ENCODE results near the gene SPR.

SPR gene

GRCh38 chr2:72908741-72909140 lies 21.5 kb downstream of the SPR start:
- no peaks in the 10 kb centered on the region for H3K27me3 ChIP-seq (ENCODE audit: insufficient read depth, low read length)
- no peak for TF ChIP-seq EZH2 (IDR thresholded peaks at IDR 0.05; ENCODE audit: borderline replicate concordance, low read length)
- TF ChIP-seq CTCF (IDR thresholded peaks at IDR 0.05; ENCODE audit: low read length), result no peak

GRCh38 chr2:72911256-72911655 lies 24.0 kb downstream of the SPR start:
- no peak overlapping the region for H2AFZ ChIP-seq (ENCODE audit: low read length)
- no peaks in the 10 kb centered on the region; the same call in 1 of the 2 replicates for H3K27me3 ChIP-seq (ENCODE audit: insufficient read depth, low read length)
- TF ChIP-seq CTCF (IDR thresholded peaks at IDR 0.05; ENCODE audit: low read length) (no peak), EZH2 (IDR thresholded peaks at IDR 0.05; ENCODE audit: borderline replicate concordance, low read length) (no peak)
- no peaks in the 10 kb centered on the region for H3K9me3 ChIP-seq (ENCODE audit: low read length)
- no peak overlapping the region for H3K9ac ChIP-seq (ENCODE audit: low read length)
- H3K9me2 ChIP-seq (ENCODE audit: low read depth, low read length), result no peaks in the 10 kb centered on the region
- H3K4me1 ChIP-seq (ENCODE audit: insufficient read depth, low read length, severe bottlenecking), result peaks cover 6% of the 10 kb centered on the region
- H4K20me1 ChIP-seq (ENCODE audit: insufficient read depth, low read length), result no peaks in the 10 kb centered on the region
- no peak overlapping the region for H3K27ac ChIP-seq (ENCODE audit: low read depth, low read length, poor library complexity, severe bottlenecking)
- H3F3A ChIP-seq (ENCODE audit: insufficient read depth, low read length), result no peaks in the 10 kb centered on the region
- no peaks in the 10 kb centered on the region for H3K79me2 ChIP-seq (ENCODE audit: insufficient read depth, low read length)
- no peaks in the 10 kb centered on the region for H3K36me3 ChIP-seq (ENCODE audit: insufficient read depth, low read length)
- H3K4me2 ChIP-seq (ENCODE audit: low read length), result no peak overlapping the region
- no peak overlapping the region for H3K4me3 ChIP-seq (ENCODE audit: low read depth, low read length, poor library complexity, severe bottlenecking)

More at GRCh38 chr2:72908741-72909140, 21.5 kb downstream of the SPR start:
- no peaks in the 10 kb centered on the region for H3K4me1 ChIP-seq (ENCODE audit: insufficient read depth, low read length, severe bottlenecking)
- H3K4me2 ChIP-seq (ENCODE audit: low read length), result no peak overlapping the region
- H3K9me2 ChIP-seq (ENCODE audit: low read depth, low read length), result no peaks in the 10 kb centered on the region
- no peaks in the 10 kb centered on the region for H3K9me3 ChIP-seq (ENCODE audit: low read length)
- no peaks in the 10 kb centered on the region for H3K36me3 ChIP-seq (ENCODE audit: insufficient read depth, low read length)
- H3K9ac ChIP-seq (ENCODE audit: low read length), result no peak overlapping the region
- no peak overlapping the region for H3K4me3 ChIP-seq (ENCODE audit: low read depth, low read length, poor library complexity, severe bottlenecking)
- no peaks in the 10 kb centered on the region for H3K79me2 ChIP-seq (ENCODE audit: insufficient read depth, low read length)
- no peaks in the 10 kb centered on the region for H4K20me1 ChIP-seq (ENCODE audit: insufficient read depth, low read length)
- no peak overlapping the region for H3K27ac ChIP-seq (ENCODE audit: low read depth, low read length, poor library complexity, severe bottlenecking)
- no peaks in the 10 kb centered on the region for H3F3A ChIP-seq (ENCODE audit: insufficient read depth, low read length)
- H2AFZ ChIP-seq (ENCODE audit: low read length), result no peak overlapping the region

DNA sequence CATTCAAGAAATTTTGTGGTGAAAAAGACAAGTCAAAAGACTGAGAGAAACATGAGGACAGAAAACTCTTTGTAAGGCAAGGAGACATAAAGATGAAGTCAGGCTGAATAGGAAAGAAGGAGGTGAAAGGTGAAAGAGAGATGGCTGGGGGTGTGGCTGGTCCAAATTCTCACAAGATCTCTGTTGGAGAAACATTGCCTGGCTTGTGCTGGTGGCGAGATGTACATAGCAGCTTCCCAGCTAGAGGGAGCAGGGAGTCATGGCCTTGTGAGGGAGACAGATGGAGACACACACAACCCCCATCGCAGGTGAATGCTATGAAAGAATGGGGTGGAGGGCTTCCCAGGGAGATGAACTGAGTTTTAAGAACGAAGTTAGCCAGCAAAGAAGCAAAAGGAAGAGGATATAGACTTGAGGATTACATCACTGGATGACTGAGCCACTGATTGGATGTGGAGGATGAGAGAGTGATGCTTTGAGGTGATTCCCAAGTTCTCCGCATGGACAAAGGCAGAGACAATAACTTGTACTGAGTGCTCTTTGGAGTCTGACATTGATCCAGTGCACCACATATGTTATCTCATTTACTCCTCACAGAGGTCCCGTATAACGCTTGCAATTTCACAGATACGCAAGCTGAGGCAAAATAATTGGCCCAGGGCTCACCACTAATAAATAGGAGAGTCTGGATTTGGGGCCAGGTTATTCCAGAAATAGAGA lies 26.4 kb downstream of the SPR start:
- TF ChIP-seq CTCF (IDR thresholded peaks at IDR 0.05; ENCODE audit: low read length), result no peak
- no peak for TF ChIP-seq EZH2 (IDR thresholded peaks at IDR 0.05; ENCODE audit: borderline replicate concordance, low read length)
- Histone ChIP-seq H3K4me3 (ENCODE audit: low read depth, low read length, poor library complexity, severe bottlenecking) (no peak overlapping the region), H4K20me1 (ENCODE audit: insufficient read depth, low read length) (no peaks in the 10 kb centered on the region), H3F3A (ENCODE audit: insufficient read depth, low read length) (no peaks in the 10 kb centered on the region), H3K9ac (ENCODE audit: low read length) (no peak overlapping the region), H3K9me3 (ENCODE audit: low read length) (no peaks in the 10 kb centered on the region), H3K9me2 (ENCODE audit: low read depth, low read length) (no peaks in the 10 kb centered on the region), H2AFZ (ENCODE audit: low read length) (no peak overlapping the region), H3K4me2 (ENCODE audit: low read length) (no peak overlapping the region), H3K79me2 (ENCODE audit: insufficient read depth, low read length) (no peaks in the 10 kb centered on the region), H3K27me3 (ENCODE audit: insufficient read depth, low read length) (peaks cover 3% of the 10 kb centered on the region; the same call in 1 of the 2 replicates), H3K27ac (ENCODE audit: low read depth, low read length, poor library complexity, severe bottlenecking) (no peak overlapping the region), H3K4me1 (ENCODE audit: insufficient read depth, low read length, severe bottlenecking) (peaks cover 18% of the 10 kb centered on the region), H3K36me3 (ENCODE audit: insufficient read depth, low read length) (no peaks in the 10 kb centered on the region)

Measured in OCI-LY1 (cell line).